Stimulated activated CD8-positive, alpha-beta memory T cell treated with anti-CD3 and anti-CD28 coated beads, Interleukin-15, amount 100 ng/mL, for 1 hour (primary cell): Measurements from ENCODE around the gene GJD3.

Experiments
- DNase-seq: peaks from one replicate; pipeline ENCODE4 v3.0.0-alpha.2; 2020; ENCODE audit warnings: low read depth

Gene GJD3

DNA sequence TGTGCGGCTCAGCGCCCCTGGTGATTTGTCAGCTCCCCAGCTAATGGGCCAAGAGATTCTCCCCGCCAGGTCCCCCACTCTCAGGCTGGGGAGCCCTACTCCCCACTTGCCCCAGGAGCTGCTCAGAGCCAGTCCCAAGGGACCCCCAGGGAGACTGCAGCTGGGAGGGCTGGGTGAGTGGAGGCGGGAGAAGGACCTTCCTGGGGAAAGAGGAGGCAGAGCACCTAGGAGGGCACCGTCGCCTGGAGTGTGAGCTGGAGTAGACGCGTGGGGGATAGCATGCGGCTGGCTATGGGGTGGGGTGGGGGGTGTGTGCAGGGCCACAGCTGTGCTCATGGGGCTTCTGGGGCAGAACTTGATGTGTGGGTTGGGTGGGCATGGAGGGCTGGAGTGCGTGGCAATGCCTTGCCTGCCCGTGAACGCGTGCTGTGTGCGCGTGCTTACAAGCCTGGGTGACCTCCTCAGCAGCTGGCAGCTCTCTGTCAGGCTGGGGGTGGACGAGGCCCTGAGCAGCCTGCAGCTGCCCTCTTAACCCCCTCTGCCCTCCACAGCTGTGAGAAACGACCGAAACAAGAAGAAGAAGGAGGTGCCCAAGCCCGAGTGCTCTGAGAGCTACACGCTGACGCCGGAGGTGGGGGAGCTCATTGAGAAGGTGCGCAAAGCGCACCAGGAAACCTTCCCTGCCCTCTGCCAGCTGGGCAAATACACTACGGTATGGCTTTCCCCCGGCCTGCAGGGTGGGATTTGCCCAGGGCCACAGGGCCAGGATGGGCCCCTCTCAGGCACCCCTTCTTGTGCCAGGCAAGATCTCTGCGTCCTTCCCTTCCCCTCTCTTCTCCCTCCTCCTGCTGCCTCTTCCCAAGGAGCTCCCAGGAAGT, 12.9 kb downstream of the GJD3 start:
- no peak for DNase-seq

DNA sequence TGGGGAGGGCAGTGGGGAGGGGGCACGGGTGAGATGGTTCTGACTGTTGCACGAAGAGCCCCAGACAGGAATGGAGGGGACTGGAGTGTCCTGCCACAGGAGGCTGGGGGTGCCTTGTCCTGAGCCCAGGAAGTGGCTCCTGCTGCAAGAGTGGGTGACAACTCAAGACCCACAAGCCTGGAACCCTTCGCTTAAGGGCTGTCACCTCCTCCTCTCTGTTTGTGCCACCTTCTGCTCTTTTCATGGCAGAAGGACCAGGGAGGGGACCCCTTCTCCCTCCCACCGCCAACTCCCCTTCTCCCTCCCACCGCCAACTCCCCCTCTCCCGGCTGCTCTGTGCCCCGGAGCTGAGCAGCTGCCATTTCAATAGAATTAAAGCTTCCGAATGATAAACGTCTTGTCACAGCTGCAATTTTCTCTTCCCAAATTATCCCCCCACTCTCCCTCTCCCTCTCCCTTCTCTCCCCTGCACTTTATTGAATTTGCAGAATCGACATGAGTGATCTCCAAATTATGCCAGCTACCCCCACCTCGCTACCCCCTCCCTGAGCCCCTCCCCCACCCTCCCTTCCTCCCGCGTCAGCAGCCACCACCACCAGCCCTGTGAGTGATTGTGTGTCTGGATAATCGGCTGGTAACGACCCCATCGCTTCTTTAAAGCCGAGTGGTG, 13.7 kb downstream of the GJD3 start:
- DNase-seq, result no peak

DNA sequence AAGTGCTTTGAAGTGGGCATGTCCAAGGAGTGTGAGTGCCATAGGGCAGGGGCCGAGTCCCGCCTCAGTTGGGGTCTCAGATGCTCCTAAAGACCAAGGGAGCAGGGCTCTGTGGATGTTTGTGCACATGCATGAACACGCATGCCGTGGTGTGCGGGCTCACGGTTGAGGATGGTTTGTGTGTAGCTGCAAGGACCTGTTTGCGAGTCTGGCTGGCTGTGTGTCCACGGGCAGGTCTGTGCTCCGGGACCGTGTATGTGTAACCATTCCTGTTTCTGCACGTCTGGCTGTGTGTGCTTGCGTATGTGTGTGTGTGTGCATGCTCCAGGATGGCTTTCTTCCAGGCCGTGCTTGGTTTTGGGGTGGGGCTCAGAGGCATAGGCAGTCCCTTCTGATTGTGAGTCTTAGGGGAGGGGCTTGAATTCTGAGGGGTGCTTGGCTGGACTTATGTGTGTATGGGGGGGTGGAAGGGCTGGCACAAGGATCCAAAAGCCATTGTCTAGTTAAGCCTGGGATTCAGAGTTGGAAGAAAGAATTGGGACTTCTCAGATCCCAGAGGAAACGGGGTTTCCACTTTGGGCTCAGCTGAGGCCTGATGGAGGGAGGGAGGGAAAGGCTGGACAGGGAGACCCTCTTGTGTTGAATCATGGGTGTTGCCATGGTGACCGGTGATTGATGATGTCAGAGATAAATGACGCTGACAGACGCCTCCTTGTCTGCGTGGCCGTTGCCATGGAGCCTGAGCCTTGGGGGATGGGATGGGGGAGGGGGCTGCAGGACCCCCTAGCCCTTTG, 14.4 kb downstream of the GJD3 start:
- no peak for DNase-seq

DNA sequence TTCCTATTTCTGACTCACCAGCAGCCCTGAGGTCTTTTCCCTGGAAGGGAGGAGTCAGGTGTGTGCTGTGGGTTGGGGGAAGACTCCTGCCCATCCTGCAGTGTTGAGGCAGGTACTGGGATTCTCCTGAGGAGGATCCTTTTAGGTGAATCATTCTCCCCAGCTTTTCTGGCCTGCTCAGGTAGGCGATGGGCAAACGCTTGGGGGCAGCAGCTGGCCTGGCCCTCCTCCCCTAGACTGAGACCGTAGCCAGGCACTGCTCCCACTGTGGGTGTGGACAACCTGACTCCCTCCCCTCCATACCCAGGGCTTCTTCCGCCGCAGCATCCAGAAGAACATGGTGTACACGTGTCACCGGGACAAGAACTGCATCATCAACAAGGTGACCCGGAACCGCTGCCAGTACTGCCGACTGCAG, 15.1 kb downstream of the GJD3 start:
- no peak for DNase-seq

DNA sequence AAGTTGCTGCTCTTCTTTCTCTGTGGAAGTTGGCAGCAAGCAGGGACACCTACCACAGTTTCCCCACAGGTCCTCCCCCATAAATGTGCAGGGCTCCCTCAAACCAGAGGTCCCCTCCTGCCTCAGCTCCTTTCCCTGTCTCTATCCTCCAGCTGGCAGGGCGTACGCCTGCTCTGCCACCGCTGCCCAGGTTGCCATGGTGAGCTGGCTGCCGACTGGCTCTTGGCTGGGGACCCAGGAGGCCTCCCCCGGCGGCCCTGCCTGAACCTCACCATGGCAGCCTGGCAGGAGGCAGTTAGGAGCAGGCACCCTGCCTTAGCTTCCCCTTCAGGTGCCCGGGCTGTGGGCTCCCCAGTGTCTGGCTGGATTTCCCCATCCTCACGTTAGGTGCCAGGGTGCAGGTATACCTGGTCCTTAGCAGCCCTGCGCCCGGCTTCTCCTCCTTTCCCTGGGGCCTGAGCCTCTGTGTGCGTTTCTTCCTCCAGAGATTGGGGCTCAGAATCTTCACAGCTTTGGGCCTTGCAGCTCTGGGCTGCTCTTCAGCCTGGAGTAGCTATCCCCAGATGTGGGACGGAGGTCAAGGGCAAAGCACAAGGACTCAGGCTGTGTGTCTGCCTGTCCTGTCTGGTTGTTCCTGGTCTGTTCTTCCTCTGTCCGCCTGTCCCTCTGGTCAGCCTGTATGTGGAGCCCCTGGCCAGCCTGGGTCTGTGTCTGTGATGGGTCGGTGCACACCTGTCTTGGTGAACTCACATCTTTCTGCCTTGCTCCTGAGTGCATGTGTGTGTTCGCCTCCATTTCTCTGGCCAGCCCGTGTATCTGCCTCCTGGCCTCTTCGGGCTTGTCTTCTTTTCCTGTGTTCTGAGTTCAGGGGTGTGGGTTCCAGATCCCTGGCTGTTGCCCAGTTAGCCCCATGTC, 15.7 kb downstream of the GJD3 start:
- no peak for DNase-seq

DNA sequence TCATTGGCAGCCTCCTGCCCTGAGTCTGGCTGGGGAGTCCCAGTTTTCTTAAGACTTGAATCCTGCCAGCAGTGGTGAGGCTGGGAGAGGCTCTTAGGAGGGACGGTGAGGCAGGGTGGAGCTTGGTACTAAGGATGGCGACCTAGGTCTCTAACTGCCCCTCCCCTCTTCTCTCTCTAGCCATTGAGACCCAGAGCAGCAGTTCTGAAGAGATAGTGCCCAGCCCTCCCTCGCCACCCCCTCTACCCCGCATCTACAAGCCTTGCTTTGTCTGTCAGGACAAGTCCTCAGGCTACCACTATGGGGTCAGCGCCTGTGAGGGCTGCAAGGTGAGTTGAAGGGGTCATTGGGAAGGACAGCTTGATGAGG, 16.4 kb downstream of the GJD3 start:
- no peak for DNase-seq

DNA sequence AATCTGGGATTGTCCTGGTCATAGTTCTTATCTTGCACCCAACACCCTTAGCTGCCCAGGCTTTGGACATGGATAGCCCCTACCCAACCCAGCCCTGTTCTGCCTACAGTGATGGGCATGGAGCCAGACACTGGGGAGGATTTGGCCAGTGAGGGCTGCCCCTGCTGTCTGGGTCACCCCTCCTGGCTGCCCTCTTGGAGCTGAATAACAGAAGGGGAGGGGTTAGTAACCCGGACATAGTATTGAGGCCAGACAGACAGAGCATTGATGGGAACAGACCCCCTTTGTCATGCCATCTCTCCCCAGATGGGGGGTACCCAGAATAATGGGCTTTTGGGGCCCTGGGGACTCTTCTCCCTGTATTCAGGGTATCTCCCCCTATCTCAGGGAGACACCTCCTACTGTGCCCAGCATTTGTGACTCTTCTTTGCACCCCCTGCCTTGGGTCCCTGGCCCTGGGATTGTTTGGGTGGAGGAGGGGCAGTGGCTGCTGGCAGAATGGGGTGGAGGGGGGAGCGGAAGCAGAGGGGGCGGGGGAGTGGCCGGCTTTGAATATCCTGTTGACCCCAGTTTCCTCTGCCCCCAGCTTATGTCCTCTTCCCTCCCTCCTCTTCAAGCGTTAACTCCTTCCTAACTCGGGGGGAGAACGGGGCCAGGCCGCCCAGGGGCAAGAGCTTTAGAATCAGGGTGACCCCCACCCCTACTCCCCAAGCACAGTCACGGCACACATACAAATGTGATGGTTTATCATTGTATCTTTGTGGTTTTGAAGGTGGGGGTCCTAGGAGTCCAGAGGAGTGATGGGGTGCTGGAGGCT, 17.0 kb downstream of the GJD3 start:
- DNase-seq, result no peak

DNA sequence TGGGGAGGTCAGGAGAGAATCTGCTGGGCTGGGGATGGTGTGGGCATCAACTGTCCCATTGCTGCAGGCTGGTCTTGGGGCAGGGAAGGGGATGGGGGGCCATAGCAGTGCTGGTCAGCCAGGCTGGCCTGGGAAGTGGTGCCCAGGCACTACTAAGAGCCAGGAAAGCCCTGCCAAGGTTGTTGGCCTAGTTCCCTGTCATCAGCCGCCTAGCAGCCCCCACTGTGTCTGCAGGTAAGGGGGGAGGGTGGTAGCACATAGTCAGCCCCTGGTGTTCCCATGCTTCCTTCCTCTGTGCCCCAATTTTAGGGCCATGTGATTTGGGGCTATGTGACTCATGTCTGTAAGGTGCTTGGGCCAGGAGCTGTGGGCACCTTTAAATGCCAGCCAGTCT, 17.8 kb downstream of the GJD3 start:
- no peak for DNase-seq

DNA sequence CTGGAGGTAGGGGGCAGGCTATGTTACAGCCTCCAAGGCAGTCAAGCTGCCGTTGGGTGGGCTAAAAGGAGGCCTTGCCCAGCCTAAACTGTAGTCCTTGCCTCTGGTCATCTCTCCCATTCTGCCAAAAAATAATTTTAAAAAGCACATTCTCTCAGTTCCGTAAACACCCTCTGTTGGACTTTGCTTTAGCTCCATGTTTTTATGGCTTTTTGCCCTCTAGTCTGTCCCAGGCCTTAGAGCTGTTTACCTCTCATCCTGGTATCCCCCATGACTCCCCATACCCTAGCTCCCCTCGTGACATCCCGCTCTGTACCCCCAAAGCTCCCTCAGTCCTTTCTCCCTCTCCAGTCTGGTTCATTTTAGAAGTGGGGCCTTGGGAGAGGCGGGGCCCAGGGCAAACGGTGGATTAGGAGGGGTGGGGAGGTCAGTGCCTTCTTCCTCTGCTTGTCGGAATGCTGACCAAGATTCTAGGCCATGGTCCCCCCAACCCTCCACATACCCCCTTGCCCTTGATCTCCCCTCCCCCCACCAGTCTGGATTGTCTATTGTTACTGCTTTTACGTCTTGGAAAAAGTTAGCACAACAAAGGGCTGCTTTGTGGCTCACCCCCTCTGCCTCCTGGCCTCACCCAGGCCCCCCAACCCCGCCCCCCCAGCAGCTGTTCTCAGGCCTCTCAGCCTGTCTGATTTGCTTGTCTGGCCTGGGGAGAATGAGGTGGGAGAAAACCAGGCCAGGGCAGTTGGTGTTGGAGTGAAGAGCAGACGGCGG, 18.4 kb downstream of the GJD3 start:
- no peak for DNase-seq

DNA sequence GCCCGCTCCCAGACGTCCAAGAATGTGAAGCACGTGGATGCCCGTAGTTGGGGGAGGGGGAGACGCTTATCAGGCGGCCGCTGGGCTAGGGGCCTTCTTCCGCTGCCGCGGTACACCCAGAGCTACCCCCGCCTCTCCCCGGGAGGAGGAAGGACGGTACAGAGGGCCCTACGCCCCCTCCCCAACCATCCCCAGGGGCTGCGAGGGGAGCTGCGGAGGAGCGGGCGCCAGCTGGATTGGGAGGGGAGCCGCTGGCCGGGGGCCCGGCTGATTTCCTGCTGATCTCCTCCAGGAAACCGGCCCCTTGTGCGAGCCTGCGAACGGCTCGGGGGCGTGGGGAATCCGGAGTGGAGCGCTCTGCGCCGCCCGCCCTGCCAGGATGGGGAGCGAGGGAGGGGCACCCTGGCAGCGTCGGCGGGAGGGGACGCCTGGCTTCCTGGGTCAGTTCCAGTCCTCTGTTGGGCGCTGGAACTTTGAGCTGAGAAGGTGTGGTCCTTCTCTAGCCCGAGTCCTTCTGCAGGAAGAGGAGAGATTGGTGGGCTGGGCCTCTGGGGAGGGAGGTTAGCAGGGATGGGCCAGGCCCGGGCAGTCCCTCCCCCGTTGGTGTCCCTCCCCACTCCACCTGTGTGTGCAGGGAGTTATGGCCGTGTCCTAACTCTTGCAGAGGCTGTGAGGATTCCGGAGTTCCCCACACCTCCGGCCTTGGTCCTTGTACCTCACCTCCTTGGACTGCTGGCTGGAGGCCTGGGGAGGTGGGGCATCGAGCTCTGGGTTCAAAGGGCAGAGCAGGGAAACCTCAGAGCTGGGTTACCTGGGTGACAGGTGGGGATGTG, 19.2 kb downstream of the GJD3 start:
- DNase-seq, result no peak

DNA sequence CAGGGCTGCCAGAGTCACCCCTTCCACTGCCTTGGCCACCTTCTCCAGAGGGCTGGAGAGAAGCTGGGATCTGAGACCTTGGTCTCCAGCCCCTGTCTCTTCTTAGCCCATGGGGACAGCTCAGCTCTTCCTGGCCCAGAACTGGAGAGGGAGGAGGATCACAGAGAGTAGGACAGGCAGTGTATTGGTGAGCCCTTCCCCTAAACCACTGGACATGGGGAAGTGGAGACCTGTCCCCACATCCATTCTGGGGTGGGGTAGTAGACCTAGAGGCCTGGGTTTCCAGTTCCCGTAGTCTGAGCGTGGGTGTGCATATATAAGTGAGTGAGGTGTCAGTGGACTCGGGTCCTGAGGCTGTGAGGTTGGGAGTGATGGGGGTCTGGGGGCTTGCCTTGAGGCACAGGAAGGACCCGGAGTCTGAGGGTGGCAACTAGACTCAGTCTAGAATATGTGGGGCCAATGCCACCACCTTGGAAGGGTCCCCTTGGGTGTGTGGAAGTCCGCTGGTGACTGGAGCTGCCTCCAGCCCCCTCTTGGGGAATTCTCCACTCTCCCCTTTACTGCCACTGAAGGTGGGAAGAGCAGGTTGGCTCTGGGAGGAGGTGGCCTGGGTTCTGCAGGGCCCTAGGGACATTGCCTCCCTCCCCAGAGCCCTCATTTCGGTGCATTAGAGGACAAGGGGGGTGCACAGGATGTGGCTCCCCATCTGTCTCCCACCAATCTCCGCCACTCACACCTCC, 19.9 kb downstream of the GJD3 start:
- no peak for DNase-seq

DNA sequence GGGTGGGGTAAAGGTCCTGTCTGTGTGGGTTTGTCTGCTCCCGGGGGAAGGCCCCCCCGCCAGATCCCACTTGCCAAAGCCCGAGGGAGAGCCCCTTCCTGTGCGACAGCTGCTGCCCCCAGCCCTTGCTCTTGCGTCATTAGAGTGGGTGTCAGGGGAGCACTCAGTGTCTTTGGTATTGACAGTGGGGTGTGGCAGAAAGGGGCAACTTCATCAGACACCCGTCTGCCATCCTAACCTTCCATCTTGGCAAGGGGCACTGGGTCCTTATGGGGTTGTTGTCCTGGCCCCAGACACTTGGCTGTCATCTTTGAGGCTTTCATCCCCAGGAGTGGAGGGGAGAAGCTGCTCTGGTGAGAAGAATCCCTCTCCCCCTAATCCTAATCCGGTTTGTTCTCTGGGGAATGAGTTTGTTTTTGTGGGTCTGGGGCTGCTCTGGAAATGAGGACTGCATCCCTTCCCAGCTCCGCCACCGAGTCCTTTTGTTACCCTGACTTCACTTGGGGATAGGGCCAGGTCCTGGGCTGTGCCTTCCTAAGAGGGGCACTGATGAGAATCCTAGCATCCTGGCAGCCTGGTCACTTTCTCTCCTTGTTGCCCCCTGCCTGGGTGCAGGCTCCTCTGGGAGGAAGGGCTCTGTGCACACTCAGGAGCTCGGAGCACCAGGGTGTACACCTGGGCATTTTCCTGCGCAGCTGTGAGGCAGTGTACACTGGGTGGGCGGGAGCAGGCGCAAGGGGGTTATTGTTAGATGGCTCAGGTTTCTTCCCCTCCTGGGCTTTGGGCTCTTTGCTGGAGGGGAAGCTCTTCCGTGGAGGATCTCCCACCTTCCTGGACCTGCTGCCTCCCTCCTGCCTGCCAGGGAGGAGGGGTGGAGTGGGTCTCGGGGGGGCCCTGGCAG, 21.1 kb downstream of the GJD3 start:
- DNase-seq, result no peak

DNA sequence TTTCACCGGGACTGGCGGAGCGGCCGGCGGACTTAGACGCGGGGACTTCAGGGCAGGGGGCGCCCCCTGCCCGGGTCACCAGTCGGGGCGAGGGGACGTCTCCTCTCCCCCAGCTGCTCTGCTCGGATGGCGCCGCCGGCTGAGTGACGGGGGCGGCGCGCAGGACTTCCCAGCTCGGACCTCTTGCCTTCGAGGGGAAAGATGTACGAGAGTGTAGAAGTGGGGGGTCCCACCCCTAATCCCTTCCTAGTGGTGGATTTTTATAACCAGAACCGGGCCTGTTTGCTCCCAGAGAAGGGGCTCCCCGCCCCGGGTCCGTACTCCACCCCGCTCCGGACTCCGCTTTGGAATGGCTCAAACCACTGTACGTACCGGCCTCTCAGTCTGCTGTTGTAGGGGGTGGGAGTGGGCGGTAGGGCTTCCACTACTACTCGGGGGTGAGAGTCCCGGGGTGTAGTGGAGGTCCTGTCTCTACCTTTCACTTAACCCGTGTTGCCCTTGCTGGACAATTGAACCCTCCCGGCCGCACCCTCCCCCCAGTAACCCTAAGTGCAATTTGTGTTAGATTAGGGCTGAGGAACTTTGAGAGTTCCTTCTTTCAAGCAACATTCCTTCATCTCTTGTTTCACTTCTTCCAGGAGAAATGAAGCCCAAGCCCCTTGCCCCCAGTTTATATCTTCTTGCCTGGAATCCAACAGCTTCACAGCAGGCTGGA, 21.9 kb downstream of the GJD3 start:
- DNase-seq, result no peak

DNA sequence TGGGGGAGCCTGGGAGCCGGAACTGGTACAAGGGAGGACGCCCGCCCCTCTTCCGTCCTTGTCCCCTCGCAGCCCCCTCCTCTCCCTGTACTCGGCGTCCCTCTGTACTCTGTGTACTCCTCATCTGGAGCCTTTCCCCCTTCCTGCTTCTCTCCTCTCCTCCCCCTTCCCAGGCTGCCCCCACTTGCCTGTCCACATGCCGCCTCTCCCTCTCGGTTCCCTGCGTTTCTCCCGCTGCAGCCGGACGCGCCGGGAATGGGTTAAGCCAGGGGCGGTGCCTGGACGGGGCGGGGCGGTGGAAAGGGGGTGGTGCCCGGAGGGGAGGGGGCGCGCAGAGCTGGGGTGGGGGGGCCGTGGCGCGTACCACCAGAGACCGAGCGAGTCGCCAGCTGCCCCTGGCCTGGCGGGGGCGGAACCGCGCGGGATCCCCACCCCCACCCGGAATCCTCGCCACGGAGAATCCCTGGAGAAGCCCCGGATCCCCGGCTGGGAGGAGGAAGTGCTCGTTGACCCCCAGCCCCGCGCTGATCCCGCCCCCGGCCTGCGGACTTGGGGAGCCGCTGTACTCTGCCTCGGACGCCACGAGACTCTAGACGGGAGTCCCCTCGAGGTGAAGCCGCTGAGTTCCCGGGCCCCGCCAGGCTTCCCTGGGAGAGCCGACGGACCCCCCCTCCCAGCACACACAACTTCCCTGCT, 22.6 kb downstream of the GJD3 start:
- no peak for DNase-seq

DNA sequence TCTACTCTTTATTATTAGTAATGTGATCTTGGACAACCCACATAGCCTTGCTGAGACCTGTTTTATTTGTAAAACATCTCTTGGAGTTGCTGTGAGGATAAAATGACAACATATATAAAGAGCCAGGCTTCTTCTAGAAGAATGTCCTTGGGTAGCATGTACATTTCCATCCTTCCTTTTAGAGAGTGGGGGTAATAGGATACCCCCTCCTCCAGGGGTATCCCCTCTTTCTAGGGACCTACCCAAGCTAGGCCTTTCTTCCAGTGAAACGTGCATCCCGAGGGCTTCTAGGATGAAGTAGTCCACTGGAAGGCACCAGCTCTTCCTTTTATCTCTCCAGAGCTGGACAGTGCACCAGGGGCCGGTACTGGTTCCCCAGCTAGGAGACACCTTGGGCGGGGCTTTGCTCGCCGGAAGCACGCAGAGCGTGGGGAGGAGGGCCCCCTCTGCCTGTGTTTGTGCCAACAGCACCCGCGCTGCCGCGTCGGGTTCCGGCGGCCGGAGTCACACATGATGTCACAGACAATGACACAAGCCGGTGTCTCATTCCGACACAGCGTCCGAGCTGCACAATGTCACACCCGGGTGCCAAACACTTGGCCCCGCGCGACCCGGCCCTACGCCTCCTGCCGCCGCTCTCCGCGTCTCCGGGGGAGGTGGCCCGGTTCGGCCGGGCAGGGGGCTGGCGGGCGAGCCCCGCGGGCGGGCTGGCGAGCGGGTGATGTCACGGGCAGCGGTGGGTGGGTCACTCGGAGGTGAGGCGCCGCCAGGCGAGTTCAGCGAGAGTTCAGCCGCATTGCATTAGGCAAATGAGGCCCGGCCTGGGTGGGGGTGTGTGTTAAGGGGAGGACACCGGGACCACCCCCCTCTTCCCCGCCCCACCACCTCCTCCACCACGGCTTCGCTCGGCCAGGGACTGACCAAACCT, 23.4 kb downstream of the GJD3 start:
- DNase-seq, result peak; percentile 65
